NCI-H345 (cell line): ENCODE measurements around the gene SLC29A1.

ENCODE experiments used
- DNase-seq: peaks from one replicate; lab custom pipeline; 2025; lab: John Stamatoyannopoulos, UW

Gene SLC29A1

GRCh38 chr6:44255105-44255808 is 31.9 kb downstream of the SLC29A1 start:
- DNase-seq, result no peak

DNA sequence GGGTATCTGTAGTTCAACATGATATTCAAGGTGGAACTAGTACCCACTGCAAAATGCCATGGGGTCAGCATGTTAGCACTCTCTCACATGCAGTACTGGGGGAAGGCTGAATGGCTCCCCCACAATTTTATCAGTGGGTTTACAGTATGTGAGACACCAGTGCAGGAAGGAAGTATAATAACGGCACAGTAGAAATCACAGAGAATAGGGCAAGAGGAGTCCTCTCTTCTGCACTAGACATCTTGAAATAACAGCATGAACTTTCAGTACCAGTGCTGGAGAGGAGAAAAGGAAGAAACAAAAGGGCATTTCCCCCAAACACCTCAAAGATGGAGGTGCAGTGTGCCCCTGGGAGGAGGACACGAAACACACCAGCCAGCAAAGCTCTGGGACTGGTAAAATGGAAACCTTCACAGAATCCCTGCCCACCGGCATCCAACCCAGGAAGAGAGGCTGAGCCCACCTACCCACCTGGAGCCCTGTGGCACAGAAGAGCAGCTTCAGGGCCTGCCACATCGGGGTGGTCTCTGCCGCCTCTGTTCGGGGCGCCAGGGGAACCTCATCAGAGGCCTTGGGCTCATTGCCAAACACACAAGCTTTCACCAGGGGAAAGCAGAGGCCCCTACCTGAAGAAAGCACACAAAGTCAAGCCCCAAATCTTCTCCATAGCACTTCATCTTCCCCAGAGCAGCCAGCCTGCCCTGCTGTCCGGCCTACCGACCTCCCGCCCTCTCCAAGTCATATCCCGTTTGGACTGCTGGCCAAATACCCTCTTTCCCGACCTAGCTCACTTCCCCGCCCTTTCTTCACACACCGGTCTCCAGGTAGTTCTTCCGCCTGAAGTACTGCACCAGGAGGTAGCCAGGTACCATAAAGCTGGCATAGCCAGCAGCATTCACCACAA is 32.7 kb downstream of the SLC29A1 start:
- no peak for DNase-seq

- no peak for DNase-seq
Observed at GRCh38 chr6:44256775-44257024, 33.3 kb downstream of the SLC29A1 start.

DNA sequence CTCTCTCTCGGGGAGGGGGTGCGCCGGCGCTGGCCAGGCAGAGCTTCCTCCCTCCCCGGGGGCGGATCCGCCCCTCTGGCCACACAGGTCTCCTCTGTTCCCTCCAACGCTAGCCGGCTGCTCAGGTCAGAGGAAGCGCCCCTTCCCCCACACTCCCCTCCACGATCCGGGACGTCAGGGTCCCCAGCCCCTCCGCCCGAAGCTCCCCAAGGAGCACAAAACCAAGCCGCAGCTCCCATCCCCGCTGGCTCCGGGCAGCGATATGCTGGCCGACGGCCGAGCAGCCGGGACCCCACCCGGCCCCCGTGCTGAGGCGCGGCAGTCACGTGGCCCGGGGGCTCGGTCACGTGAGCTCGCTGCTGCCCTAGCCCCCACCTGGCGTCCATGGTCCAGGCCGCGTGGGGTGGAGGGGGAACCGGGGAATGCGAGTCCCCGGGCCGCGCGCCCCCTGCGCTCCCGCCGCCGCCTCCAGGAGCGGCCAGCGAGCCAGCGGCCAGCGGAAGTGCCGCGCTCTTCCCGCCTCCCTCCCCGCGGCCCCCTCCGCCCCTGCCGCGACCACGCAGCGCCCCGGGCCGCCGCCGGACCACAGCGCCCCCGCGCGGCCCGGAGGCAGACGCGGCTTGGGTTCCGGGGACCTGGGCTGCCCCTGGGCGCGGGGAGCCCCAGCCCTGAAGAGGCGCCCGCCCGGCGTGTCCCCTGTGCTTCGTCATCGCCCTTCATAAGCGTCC is 33.8 kb downstream of the SLC29A1 start, which contains the start of gene SLC35B2:
SLC35B2 (minus strand) TSS at position 504 of the 728 bp plus-strand sequence; CDS start at position 386, 118 bp downstream.
- peak; percentile 81 for DNase-seq

DNA sequence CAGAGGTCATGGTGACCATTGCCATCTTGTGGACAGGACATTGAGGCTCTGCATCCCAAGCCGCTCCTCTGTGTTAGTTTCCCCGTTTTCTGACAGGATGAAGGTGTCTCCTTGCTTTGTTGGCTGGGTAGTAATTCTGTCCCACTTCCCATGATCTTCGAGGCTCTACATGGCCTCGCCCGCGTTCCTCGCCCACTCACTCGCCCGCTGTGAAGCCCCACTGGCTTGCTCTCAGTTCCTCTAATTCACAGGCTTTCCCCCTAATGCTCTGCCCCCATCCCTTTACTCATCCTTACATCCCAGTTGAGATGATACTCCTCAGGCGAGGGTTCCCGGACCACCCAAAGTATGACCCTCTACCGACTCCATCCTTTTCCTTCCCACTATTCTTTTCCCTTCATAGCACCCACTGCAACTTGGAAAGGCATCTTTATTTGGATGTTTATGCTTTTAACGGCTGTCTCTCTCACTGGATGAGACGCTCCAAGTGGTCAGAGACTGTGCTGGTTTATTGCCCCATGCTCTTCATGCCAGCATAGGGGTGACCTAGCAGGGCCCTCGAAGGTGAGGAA is 34.4 kb downstream of the SLC29A1 start:
- DNase-seq, result no peak

- DNase-seq, result no peak
Observed at GRCh38 chr6:44258325-44258863, 35.0 kb downstream of the SLC29A1 start.

GRCh38 chr6:44258921-44259320 is 35.5 kb downstream of the SLC29A1 start:
- DNase-seq, result no peak

DNA sequence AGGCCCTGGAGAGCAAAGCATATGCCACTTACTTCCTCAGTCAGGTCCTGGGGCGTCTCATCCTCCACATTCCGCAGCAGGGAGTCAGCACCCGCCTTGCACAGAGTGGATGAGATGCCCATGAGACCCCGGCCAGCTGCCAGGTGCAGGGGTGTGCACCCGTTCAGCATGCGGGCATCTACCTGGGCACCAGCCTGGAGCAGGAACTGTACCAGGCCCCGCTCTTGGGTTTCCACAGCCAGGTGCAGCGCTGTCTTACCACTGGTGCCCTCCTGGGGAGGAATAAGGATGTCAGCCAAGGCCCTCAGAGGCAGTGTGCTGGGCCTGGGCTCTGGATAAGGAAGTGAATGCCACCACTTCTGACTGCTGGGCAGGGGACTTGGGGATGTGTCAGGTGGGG is 36.6 kb downstream of the SLC29A1 start:
- no peak for DNase-seq

- no peak for DNase-seq
Observed at GRCh38 chr6:44260451-44261297, 37.3 kb downstream of the SLC29A1 start.

GRCh38 chr6:44261581-44261980 is 38.2 kb downstream of the SLC29A1 start:
- DNase-seq, result no peak

DNA sequence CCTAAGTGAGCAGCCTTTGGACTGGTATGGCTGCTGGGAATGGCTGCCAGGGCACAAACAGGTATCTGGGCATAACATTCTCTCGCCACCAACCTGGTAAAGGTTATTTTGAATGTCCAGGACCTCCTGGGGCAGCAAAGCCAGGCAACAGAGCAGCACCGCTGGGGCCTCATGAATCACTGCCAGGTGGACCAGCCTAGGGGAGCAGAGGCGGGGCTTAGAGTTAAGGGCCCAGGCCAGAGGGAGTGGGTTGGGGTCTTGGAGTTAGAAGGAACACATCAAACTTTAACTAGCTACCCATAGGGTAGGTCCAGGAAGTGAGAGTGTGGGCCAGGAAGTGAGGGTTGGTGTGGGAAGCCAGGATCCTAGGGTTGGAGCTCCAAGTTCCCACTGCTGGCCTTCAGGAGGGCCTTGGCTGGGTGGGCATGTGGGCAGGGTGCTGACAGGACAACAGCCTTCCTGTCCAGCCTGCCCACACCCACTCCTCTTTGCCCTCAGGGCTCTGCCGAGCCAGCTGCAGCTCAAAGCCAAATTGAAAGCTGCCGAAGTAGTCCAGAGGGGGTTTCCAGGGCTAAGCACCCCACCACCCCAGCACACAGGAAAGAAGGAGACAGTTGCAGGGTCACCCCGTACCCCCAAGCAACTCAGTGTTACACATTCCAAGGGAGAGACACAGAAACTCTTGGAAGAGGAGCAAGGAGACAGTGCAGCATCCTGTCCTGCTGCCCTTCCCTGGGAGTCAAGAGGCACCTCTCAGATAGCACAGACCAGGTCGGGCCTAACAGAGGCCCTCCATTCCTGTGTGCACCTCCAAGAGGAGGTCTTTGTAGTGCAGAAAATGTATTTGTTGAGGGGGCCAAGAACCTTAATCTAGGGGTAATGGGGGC is 39.3 kb downstream of the SLC29A1 start:
- no peak for DNase-seq

DNA sequence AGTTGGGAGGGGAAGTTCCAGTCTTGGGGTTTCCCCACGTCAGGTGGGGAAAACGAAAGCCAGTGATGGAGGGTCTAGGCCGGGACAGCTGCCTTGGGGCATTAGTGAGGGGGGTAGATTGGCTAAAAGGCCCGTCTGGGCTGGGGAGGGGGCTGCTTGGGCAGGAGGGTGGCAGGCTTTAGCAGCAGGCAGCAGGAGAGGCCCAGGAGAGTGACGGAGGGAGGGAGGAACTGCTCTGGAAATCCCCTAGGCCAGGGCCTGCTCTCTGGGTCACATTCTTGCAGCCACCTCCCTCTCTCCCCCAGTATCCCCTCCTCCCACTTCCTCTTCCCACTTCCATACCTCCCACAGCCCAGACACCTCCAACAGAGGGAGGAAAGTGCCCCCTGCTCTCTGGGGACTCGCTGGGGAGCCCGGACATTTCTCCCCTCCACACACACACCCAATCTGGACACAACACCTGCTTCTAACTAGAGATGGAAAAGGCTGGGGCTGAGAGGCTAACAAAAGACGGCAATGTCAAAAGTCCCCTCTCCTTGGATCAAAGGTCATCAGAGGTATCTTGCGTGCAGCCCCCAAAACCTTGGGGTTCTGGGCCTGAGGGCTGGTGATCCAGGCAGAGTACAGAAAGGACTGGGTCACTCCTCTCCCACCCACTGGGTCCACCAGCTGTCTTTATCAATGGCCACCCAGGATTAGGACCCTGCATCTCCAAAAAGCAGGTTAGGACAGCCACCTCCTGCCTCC is 40.1 kb downstream of the SLC29A1 start:
- no peak for DNase-seq

GRCh38 chr6:44264154-44265006 is 41.0 kb downstream of the SLC29A1 start:
- no peak for DNase-seq

- DNase-seq, result peak; percentile 87
Observed at GRCh38 chr6:44265007-44265721, 41.8 kb downstream of the SLC29A1 start, which contains the start of gene NFKBIE. NFKBIE (minus strand) TSS chr6:44265551; CDS start chr6:44265346, 205 bp downstream.

GRCh38 chr6:44265722-44266233 is 42.4 kb downstream of the SLC29A1 start:
- DNase-seq, result no peak

- DNase-seq, result no peak
Observed at GRCh38 chr6:44266347-44266746, 43.0 kb downstream of the SLC29A1 start.

DNA sequence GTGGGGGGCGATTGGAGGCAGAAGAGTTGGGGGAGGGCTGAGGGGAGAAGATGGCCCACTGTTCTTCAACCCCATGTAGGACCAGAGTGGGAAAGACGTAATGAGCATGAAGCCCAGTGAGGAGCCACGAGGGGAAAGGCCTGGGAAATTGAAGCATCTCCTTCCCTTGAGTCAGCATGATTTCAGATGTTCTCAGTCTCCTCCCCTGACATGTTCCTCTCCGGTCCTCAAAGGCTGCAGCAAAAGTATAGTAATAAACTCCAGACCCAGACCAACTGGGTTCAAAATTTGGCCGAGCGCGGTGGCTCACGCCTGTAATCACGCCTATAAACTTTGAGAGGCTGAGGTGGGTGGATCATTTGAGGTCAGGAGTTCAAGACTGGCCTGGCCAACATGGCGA is 43.9 kb downstream of the SLC29A1 start:
- DNase-seq, result no peak
